Caki2 (cell line): ENCODE results near the gene MACO1. TPM values are rescaled to one million over a fixed set of nuclear protein-coding genes. Genes with fewer than 3 reads are reported as not detected.

Source experiments
- DNase-seq: peaks from one replicate; pipeline ENCODE4 v3.0.0-alpha.2; 2015; ENCODE audit warnings: low read depth
- in situ Hi-C: cut with HindIII; loops from 2 replicates; pipeline ENCODE4 v1.10.0; 2016; ENCODE audit warnings: low sequenced_read_pairs, low pct_unique_long_range_greater_than_20kb, mixed read lengths
- total RNA-seq: library from RNA; depleted of rRNA; stranded (reverse); fragments of >200 nt; shearing (Covaris generic); gene quantifications from 2 replicates; pipeline ENCODE4 v1.2.3, GENCODE V29; 2014; ENCODE audit warnings: low replicate concordance

The MACO1 gene
- total RNA-seq, 1 experiment from 2014 or later, result 12.0 TPM

DNA sequence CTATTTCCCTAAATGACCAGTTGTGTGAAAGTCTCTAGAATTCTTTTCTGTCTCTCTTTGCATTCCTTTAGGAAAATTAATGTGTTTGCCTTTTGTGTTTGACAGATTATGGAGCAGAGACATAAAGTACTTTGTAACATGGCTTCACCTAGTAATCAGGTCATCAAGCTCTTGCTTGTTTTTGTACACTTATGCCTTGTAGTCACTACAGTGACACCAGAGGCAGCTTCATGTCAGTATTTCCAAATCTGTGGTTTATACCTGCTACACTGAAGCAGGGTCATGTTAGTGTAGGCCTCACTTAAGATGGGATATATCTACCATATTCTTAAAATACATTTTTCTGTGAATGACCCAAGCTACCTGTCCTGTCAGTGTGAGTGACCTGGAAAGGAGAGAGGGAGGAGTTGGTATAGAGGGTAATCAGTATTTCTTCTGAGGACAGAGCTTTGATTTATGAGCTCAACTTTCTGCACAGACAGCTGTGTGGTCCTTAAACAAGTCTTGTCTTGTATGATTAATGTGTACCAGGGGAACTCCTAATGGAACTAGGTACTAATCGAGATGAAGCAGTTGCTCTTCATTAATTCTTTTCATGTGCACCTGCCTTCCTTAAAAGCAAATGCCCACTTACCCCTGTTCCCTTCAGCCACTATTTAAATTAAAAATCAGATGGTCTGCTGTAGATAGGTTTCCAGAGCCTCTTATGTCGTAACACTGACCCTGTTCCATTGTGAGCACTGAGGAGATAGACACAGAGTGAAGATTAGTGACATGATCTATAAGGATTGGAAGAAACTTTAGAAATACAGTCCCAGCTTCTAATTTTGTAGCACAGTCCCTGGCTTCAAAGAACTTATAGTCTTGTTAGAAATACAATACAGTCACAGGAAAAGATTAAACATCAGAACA, 45.7 kb downstream of the MACO1 start:
- DNase-seq, result no peak
- in situ Hi-C loops, result no loop called here

DNA sequence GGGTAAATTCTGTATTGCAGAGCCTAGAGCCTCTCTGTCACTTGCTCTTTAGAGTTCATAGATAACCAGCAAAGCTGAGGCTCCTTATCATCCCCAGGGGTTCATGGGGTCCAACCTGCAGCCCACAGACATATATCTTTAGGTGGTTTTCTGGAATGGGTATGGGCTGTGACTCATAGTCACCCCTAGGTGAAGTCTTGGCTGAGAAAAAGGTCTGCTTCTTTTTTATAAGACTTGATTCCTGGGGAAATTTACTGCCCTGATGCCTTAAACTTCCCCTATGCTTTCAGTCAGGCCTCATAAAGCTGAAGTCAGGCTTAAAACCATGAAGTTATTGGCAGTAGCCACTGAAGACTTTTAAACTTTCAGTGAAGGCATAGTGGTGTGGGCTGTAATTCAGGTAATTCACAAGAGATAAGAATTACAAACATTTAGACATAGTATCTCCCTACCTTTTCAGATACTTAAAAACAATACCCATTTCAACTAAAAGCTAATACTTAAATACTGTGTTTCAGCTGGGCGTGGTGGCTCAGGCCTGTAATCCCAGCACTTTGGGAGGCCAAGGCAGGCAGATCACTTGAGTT, 46.8 kb downstream of the MACO1 start:
- no peak for DNase-seq
- in situ Hi-C loops, result no loop called here

GRCh38 chr1:25478633-25479032, 47.9 kb downstream of the MACO1 start:
- in situ Hi-C loops, result no loop called here
- DNase-seq, result no peak

DNA sequence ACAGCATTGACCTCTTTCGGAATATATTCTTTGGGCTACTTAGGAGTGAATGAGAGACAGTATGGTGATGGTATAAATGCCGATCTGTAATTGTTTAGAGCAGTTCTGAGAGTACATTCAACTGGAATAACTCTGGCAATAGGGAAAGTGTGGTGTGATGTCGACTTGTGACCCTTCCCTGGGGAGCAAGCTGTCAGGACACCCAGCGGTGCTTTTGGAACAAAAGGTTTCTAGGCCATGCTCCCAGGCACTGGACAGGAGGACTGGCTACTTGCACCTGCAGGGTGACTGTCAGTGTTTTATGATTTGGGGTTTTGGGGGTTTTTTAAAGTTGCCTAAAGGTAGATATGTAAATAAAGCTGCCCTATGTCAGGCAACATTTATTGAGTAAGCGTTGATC, 50.9 kb downstream of the MACO1 start:
- no peak for DNase-seq

GRCh38 chr1:25482211-25482610, 51.5 kb downstream of the MACO1 start:
- no peak for DNase-seq
- in situ Hi-C loops, result no loop called here

More for the DNA sequence above, 50.9 kb downstream of the MACO1 start:
- in situ Hi-C loops, result no loop called here

DNA sequence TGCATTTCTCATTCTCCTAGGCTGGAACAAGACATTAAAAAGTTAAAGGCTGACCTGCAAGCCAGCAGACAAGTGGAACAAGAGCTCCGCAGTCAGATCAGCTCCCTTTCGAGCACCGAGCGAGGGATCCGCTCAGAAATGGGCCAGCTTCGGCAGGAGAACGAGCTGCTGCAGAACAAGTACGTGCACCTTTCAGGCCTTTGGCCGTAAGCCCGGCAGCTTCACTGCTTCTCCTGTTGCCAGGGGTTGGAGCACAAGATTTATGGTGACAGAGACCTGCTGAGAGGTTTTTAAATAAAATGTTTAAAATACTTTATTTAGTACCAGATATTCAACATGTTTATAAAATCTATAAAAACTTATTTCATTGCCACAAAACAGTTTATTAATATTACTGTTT, 53.4 kb downstream of the MACO1 start:
- in situ Hi-C loops, result no loop called here
- DNase-seq, result no peak

DNA sequence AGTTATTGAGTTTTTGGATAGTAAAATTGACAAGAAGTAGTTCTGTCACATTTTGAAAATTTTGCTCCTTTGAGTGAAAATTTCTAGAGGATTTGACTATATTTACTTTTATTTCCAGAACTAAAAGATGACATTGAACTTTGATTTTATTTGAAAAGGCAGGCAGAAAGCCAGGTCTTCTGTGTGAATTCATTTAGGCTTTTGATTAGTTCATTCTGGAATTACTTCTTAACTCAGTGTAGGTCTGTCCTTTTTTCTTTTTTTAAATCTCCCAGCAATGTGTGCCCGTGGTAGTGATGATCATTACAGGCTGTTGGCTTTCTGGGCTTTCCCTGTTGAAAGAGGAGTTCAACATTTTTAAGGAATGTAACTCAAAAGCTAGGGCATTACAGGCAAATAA, 53.8 kb downstream of the MACO1 start:
- in situ Hi-C loops, result no loop called here
- DNase-seq, result no peak

DNA sequence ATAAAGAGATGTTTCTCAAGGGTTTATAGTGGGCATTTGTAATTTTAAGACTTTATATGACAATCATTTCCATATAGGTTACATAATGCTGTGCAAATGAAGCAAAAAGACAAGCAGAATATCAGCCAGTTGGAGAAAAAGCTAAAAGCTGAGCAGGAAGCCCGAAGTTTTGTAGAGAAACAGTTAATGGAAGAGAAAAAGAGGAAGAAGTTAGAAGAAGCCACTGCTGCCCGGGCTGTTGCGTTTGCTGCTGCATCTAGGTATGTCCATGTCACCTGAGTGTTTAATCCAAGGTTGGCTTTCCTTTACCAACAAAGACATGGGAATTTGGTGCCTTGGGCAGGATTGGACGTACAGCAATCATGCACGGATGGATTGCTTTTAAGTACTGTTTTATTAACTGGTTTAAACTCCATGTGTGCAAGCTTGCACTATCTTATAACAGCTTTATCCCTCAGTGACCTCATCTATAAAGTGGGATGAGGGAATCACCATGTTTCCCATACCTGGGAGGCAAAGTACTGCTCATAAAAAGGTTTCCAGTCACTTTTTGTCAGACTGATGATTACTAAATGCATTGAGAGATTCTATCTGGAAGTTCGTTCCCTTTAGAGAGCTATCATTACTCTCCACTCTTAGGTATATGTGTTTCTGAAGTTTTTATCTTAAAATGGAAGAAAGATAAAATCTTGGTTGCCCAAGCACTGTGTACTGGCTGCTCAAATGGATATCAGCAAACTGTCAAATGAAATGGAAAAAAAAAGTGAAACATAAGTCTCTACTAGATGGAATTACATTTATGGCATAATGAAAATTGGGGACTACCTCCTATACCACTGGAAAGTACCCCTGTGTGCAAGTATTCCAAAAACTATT, 55.1 kb downstream of the MACO1 start:
- no peak for DNase-seq
- in situ Hi-C loops, result no loop called here

DNA sequence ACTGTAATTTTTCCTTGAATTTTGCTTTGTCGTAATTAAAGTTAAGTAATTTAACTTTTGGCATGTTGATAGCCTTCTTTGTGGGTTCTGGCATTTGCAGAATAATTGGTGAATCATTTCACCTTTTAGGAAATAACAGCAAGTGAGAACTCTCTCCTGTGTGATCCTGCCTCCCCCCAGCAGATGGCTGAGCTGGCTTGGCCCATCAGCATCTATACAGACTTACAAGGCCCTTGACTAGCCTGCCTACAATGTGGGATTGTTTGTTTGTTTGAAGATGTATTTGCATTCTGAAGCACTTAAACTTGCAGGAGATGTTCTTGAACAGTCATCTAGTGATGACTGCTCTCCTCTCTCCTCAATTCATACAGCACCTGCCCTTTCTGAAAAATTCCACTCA, 55.9 kb downstream of the MACO1 start:
- in situ Hi-C loops, result no loop called here
- DNase-seq, result no peak

DNA sequence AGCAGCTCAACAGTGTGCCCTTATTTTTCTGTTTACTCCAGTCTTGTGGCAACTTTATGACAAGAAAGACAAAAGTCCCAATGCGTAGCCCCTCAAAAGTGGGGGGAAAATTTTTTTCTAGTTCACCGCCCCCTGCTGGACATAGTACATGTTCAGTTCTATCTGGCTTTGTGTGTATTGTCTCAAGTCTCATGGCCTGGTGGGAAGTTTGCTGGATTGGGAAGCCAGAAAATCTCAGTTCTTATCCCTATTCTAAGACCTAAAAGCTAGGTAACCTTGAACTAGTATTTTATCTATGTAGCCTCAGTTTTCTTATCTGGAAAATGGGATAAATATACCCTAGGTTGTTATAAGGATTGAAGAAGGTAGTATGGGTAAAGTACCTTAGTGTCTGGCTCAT, 56.9 kb downstream of the MACO1 start:
- in situ Hi-C loops, result no loop called here

DNA sequence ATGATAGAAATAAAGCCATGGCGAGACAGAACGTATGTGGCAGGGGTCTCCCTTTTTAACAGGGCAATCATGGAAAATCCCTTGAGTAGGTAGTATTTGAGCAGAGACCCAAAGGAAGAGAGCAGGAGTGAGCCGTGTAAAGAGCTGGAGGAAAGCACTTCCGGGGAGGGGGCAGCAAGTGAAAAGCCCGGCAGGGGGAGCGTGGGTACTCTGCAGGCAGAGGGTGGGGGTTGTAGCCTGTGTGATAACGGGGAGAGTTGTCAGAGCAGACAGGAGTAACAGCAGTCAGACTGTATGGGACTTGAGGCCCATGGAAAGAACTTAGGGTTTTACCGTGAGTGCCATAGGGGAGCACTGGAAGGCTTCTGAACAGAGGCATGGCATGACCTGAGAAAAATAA, 61.6 kb downstream of the MACO1 start:
- in situ Hi-C loops, result no loop called here
- no peak for DNase-seq

More for the DNA sequence above, 56.9 kb downstream of the MACO1 start:
- DNase-seq, result no peak

- no peak for DNase-seq
- in situ Hi-C loops, result no loop called here
Measured at GRCh38 chr1:25494952-25495351, 64.3 kb downstream of the MACO1 start.

GRCh38 chr1:25500694-25501093, 70.0 kb downstream of the MACO1 start:
- in situ Hi-C loops, result no loop called here
- no peak for DNase-seq

- no peak for DNase-seq
- in situ Hi-C loops, result no loop called here
Measured at GRCh38 chr1:25501235-25502058, 70.8 kb downstream of the MACO1 start.

DNA sequence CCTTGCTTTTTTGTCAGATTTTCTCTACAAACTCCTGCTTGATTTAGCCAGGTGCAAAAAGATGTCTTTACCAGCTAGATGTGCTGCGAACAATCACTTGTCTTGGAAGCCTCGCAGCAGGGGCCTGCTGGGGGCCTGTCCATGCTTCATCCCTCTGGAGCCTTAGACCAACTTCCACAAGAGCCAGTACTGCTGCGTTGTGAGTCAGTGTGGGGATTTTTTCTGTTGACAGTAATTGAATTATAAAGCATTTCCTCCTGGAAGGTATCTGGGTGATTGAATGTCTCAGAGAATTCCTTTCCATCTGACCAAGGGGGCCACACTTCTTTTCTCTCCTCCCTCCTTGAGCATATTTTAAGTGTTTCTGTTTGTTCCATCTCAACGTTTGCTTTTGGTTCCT, 72.3 kb downstream of the MACO1 start:
- in situ Hi-C loops, result no loop called here
- DNase-seq, result no peak

DNA sequence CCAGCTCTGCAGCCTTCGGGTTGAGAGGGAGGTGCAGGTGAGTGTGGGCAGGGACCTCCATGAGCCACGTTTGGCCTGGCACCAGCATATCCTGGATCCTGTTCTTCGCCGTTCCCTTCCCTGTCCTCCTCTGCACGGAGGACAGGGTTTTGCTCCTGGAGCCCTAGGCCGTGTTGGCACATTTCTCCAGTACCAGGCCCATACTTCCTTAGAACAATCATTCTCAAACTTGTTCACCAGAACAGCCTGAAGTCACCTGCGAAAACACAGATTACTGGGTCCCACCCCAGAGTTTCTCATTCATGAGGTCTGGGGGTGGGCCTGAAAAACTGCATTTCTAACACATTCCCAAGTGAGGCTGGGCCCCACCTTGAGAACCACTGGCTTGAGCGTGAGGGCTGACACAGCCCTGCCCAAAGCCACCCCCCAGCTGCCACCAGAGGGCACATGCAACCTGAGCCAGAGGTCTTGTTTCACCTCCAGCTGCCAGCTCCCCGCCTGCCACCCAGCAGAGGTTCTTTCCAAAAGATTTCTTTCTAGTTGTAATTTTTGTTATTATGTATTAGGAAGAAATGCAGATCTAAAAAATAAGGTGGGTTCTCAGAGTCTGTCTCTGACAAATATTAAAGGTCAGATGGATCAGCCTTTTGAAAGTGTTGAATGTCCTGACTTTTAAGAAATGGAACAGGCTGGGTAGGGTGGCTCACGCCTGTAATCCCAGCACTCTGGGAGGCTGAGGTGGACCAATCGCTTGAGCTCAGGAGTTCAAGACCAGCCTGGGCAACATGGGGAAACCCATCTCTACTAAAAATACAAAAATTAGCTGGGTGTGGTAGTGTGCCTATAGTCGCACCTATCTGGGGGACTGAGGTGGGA, 73.1 kb downstream of the MACO1 start:
- no peak for DNase-seq
- in situ Hi-C loops, result no loop called here
